Erythroblast (primary cell): Measurements from ENCODE around the gene HASPIN.

ENCODE experiments used
- GATA1 ChIP-seq: IDR thresholded peaks from 2 replicates; pipeline ENCODE4 v1.6.1; 2011; ENCODE audit warnings: low read depth, mild to moderate bottlenecking, control low read depth, low read length, moderate library complexity
- POLR2A ChIP-seq: IDR thresholded peaks from 2 replicates; pipeline ENCODE4 v1.6.1; 2011; ENCODE audit warnings: mild to moderate bottlenecking, low read length

GRCh38 chr17:3681565-3681964, 42.1 kb upstream of the HASPIN start:
- no peak for TF ChIP-seq POLR2A
- no peak for TF ChIP-seq GATA1
